HK-2 (cell line): Measurements from ENCODE around the gene DSCAML1.

Experiments used
- DNase-seq: peaks from one replicate; pipeline ENCODE4 v3.0.0-alpha.2; 2018; ENCODE audit not compliant: unreplicated experiment

The DSCAML1 gene

DNA sequence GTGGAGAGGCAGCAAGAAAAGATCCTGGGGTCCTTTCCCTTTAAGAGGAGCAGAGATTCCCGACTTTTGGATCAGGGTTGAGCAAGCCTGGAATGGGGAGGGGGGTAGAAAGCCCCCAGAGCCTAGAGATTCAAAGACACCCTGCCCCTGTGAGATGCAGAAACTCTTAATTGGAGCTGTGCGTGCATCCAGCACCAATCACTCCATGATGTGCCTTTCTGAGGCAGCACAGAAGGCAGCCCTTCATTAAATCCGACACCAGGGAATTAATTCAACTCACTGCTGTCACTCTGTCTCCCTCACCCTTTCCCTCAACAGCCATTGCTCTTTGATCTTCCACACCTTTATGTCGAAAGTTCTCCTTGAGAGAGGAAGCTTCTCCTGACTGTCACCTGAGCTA, 43.0 kb downstream of the DSCAML1 start:
- DNase-seq, result no peak

DNA sequence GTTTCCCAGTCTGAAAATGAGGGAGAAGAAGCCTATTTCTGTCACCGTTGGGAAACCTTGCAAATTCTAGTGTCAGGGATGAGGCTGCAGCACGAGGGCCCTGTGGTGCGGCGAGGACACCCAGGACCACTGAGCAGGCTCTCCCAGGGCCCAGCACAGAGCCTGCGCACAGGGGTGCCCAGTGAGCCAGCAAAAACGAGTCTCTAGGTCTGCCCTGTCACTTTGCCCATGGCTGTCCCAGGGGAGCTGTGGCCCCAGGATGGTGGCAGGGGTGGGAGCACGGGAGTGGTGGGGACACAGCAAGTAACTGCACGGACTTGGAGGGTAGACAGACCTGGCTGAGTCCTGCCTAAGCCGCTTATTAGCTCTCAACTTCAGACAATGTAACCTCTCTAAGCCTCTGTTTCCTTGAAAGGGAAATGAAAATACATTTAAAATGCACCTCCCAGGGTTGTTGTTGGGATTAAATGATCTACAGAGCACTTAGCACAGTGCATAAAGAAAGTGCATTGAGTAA, 44.2 kb downstream of the DSCAML1 start:
- DNase-seq, result no peak

DNA sequence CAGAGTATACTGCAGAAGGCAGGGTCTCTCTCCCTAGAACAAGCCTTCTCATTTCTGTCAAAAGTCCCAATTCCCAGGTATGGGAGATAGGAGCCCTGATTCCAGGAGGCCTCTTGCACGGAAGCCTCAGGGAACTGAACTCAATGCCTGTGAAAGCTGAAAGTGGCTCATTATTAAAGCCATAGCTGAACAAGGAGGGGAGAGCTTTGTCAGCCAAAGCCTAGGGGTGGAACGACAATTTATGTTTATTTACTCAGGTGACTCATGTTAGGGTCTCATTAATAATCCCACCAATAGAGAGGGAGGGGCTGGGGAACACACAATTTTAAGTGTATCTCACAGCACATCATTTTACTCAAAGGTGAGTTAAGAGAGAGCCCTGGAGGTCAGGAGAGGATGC, 44.9 kb downstream of the DSCAML1 start:
- no peak for DNase-seq

DNA sequence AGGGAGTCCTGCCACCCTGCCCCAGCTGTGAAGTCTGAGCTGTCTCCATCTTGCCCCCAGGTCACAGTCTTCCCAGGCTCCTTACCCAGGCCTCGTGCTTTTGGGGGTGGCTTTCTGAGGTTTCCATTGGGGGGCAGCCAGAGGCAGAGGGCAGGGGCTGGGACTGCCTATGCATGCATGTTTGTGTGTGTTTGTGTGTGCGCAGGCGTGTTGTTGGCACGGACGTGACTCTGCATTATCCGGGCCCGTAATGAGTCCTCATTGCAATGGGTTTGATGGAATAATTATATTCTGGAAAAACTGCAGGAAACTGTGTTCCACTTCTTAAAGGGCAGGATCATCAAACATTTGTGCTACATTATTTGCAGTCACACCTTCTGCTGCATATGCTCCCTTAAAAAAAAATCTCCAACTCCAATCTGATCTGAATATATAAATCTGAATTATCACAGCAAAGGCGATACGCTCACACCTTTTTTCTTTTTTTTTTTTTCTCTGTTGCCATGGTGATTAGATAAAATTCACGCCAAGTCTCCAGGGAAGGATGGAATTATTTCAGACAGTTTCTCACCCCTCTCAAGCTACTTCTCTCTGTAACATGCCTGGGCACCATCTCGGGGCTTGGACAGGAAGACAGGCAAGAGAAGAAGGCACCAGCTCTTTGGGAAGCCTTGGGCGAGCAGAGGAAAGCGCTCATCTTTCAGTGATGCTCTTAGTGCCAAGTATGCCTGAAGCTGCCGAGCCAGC, 45.9 kb downstream of the DSCAML1 start:
- DNase-seq, result no peak

DNA sequence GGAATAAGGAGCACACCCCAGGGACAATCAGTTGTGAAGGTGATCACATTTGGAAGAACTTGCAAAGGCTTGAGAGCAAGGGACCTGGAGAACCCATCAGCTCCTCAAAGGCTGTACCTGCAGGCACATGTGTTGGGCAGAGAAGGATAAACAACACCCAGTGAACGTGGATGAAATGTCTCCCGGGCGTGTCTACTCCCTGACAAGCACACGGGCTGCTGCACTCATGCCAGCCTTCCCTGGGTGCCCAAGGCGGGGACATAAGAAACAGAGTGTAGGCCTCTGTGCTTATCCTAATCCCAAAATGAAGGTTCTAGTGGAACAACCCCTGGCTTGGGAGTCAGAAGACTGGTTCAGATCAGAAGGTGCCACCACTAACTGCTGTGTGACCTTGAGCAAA, 46.7 kb downstream of the DSCAML1 start:
- DNase-seq, result no peak

DNA sequence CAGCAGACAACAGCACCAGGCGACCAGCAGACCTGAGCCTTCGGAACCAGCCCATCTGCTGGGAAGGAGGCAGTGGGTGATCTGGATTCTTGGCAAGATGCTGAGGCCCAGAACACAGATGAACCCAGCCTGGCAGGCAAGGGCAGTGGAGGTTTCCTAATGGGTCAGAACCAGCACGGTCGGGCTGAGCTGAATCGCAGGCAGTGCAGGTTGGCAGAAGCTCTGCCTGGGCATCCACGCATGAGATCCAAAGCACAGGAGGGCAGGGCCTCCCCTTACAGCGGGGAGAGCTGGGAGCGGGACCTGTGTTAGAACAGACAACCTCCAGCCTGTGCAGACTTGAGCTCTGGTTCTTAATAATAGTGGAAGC, 47.5 kb downstream of the DSCAML1 start:
- no peak for DNase-seq

DNA sequence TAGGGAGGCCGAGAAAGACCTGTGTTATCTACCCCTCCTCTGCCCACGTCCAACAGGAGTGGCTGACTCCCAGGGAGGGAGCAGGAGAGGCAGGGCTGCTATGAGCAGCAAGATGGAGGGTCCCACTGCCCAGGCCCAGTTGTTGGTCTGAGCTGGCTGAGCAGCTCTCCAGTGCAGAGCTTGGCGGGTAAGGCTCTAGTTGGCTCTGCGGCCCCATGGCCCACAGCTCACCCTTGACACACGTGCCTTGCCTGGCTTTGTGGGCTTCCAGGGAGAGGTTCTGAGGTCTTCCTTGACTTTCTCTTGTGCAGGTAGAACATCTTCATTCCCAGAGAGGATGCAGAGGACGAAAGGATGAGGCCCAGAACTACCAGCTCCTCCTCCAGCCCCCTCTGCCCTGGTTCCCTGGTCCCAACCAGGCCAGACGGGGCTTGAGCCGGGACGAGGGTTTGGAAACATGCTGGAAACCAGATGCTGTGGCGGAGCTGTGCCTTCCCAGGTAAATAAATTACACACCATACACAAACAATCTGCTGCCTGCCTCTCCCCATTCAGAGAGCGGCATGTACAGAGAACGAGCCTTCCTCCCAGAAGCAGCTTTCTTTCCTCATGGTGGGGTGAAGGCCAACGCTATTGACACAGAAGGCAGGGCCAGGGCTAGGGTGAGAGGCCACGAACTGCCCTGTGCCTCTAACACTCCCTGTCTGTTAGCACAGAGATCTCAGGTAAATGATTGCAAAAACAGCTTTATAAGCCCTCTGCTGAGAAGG, 48.1 kb downstream of the DSCAML1 start:
- DNase-seq, result no peak

DNA sequence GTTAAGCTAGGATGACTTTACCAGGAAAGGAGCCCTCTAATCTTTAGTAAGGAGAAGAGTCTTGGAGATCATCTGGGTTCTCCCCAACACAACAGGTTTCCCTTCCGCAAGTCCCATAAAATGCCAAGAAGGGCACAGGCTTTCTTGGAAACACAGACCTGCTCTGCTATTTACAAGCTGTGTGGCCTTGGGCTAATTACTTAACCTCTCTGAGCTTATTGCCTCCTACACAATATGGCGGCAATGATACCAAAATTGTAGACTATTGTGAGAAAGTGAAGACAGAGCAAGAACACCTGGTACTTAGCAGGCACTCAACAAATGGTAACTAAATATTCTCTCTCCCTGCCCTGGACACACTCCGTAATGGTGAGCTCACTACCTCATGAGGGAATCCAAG, 49.1 kb downstream of the DSCAML1 start:
- DNase-seq, result no peak

DNA sequence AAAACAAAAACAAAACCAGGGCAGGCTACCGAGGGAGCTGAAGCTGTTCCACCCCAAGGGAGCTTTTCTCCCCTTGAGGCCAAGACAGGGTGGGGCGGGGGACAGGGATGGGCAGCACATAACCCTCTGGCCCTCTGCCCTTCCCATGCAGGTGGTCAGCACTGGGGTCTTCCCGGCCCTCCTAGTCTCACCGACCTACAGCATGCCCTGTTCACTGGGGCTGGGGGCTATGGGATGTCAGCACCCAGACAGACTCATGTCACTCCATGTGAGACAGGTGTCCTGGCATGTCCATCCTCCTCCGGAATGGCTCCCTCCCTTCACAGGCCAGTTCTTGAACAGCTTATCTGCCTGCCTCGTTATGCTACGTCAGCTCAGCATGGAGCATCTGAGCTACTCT, 51.7 kb downstream of the DSCAML1 start:
- DNase-seq, result no peak

DNA sequence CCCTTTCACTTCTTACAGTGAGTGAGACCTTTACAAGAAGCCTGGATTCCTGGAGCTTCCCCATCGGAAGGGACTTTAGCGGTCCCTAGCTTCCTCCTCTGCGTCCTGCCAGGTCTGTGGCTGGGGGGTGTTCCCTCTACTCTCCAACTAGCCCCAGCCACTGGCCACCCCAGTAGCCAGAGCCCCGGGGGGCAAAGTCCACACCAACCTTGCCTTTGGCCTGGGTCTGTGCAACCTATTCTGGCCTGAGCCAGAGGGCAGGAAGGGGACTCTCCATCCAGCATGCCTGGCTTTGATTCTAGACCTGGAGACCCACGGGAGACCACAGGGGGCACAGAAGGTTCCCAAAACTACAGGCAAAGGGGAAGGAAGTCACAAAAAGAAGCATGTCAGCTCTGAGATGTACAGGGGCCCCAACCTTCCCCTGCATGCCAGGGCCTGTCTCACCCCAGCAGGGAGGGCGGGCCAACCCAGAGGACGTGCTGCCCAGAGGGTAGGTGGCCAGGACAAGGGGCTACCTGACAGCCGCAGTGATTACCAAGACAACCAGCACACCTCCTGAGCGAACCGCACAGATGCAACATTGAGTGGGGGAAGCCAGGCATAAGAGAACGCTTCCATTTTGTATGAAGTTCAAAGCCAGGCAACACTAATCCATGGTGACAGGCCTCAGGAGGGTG, 52.4 kb downstream of the DSCAML1 start:
- DNase-seq, result no peak

DNA sequence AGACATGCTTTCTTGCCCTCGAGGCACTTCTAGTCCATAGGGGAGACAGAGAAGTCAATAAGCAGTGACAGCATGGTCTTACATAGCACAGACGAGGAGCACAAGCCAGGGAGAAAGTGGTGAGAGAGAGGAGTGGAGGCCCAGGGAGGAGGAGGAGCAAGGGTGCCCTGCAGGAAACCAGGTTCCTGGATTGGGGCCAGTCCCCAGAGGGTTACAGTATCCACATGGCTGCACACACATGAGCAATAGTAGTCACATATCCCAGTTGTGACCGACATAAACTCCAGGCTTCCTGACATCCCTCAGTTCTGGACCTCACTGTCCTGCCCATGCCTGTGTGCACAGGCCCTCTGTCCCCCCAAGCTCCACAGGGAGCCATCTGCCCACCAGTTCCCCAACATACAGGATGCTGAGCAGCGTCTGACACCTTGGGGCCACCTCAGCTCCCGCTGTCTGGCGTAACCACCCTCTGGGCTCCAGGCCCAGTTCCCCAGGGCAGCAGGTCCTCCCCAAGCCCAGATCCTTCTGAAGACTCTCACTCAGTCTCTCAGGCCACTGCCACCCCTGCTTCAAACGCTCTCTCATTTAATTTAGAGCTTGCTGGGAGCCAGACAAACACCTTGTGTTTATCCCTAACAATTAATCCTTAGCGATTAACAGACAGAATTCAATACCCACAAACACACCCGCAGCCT, 53.7 kb downstream of the DSCAML1 start:
- DNase-seq, result peak; percentile 9

DNA sequence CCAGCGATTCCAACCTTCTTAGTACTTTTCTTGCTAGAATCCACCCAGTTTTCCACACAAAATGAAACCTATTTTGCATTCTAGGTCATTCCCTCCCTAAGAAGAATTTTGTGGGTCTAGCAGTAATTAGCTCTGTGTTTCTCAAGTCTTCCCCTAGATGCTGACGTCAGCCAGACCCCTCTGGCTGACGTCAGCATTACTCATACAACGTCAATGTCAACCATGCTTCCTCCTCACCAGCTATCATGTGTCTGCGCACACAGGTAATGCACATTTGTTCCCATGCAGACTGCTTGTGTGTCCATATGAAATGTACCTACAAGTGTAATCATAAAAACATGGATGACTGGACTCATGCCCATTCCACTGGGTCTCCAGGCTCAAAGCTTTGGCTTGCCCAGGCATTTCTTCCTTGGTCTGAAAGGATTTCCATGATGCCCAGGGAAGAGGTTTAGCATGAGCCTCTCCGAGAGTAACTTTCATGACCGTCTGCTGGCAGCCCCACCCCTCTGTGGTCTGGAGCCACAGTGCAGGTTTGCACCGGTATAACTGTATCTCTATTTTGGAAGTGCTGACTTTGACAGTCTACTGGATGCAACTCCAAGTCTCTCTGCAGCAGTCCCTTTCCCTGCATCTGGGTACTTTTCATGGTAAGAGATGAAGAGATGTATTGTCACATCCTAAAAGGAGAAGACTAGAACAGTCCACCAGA, 58.6 kb downstream of the DSCAML1 start:
- no peak for DNase-seq

DNA sequence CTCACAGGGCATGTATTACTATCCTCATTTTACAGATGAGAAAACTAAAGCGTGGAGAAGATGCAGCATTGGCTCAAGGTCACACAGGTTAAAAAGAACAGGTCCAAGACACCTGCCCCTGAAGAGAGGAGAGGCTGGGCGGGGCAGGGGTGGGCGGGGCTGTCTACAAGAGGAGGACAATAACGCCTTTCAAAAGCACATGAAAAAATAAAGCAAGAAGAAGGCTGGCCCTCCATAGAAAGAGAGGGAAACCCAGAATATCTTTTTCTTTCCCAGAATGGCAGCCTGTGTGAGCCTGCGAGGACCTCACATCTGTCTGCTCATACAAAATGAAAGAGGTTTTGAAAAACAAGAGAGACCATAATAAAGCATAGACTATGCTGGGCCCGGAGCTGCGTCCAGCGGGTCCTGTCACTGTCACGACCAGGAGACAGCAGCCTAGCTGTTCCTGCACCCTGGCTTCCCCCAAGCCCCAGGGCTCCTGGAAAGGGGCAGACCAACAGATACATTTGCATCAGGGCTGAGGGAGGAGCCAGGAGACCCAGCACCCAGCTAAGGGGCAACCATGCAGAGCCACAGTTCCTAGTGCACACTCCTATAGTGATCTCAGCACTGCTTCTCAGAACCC, 61.6 kb downstream of the DSCAML1 start:
- no peak for DNase-seq

DNA sequence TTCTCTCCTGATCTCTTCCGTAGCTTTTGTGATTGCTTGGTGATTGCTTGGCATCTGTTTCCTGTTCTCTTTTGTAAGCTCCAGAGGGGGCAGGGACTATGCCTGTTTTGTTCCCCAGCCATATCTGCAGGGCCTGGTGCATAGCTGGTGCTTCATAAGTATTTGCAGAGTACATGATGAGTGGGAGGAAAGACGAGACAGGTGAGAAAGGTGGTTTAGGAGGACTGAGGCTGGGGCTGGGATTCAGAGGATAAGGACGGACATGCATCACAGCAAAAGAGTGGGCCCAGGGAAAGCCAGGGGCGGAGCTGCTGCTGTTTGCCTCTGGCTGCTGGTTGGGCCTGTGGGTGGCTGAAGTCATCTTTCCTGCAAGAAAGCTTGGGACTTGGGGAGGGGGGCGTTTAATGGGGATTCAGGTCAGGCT, 62.4 kb downstream of the DSCAML1 start:
- no peak for DNase-seq

DNA sequence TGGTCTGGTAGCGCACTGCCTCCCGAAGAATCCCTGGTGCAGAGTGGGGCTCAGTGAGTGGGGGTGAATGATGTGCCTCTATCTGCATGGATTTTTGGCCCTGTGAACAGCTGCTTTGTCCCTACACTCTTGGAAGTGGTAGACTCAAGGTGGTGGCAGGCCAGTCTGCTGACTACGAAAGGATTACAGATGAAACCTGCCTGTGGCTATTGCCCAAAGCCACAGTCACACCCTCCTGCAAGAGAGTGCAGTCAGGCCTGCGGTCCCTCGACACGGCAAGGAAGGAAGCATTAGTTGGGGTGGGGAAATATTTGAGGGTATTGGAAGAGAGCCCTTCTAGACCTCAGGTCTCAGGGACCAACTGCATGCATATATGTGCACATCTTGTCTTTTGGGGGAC, 63.7 kb downstream of the DSCAML1 start:
- no peak for DNase-seq

DNA sequence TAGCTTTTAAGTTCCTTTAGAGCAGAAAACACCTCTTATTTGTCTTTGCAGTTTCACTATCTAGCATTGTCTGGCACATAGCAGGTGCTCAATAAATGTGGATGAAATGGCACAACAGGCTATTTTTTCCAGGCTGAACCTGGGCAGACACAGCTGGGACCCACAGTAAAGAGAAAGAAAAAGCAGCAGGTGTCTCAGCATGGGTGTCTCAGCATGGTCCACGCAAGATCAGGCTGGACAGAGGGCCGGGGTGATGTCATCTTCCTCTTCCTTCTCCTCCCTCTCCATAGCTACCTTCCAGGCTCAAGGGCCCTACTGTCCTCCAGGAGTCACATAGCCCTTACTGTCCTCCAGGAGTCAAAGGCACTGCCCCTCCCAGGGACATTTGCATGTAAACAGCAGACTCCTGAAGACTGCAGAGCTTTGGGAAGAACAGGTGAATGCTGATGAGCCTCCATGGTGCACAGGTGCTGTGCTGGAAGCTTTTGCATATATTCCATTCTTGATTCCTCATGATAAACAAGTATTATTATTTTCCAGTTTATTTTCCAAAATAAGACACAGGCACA, 65.2 kb downstream of the DSCAML1 start:
- DNase-seq, result no peak

DNA sequence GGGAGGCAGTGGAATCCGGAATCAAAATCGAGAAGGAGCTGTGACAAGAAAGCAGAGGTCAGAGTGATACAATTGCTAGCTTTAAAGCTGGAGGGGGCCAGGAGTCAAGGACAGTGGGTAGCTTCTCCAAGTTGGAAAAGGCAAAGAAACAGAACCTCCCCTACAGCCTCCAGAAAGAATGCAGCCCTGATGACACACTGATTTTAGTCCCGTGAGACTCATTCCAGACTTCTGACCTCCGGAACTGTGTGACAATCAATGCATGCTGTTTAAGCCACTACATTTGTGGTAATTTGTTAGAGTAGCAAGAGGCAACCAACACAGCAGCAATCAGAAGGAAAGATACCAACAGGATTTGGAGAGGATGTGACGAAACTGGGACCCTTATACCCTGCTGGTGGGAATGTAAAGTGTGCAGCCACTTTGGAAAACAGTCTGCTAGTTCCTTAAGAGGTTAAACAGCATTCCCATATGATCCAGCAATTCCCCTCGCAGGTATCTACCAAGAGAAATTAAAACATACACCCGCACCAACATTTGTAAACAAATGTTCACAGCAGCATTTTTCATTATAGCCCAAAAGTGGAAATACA, 66.7 kb downstream of the DSCAML1 start:
- DNase-seq, result no peak

DNA sequence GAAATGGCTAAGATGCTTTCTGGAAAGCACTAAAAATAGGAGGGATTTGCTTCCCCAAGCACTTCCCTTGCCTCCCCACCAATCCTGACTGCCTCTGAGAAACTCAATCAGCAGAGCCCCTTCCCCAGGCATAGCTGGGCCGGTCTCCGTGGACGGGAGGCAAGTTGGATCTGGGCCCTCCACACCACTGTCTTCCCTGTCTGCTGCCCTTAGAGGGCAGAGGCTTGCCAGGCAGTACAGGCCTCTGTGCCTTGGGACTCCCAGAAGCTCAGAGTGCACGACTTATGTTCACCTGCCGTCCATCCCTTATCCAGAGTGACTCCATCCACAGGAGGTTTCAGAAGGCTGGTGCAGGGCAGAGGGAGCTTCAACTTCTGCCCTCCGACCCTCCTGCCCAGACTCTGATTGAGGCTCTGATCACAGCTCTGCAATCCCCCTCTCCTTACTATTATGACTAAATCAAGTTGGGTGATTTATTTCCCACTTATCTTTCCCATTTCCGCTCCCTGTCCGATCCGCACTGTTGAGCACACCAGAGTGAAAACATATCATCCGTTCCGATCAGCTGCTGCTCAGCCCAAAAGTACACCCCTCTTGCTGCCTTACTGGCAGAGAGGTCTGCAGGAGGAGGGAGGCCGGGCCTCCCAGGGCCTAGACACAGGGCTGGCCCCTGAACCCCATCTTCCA, 71.8 kb downstream of the DSCAML1 start:
- no peak for DNase-seq

DNA sequence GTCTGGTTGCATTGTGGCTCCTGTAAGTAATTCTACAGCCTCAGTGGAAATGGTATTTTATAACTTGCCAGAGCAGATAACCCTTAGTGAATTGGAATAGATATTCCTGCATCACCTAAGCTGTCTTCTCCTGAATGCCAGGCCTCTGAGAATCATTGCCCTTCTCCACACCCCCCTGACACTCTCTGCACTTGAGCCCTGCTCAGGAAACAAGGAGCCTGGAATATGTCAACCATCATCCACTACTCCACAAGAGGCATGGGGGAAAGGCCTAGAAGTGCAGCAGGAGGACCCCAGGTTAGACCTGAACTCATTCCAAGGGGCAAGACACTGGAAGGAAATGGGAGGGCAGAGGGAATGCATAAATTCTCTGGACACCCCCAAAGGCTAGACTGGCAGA, 72.4 kb downstream of the DSCAML1 start:
- DNase-seq, result no peak

DNA sequence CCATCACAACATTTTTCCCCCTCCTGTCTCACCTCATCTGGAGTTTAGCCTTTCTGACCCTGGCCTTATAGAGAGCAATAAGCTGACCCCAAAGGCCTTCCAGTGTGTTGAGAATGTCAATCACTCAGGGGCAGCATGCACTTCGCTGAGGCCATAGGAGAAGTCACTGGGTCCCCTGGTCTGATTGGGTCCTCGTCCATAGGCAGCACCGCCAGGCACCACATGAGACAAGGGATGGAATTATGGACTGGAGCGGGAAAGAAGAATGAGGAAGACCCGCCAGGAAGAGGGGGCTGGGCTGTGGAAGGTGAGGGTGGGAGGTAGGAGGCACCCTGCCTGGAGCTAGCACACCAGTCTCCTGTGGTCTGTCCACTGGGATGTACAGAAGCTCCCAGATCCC, 72.9 kb downstream of the DSCAML1 start:
- DNase-seq, result no peak
